GM23248 (cell line): Measurements from ENCODE around the gene GALNT13. TPM values are rescaled to one million over a fixed set of nuclear protein-coding genes. Genes with fewer than 3 reads are reported as not detected.

Source experiments
- DNase-seq: peaks from one replicate; pipeline ENCODE4 v3.0.0-alpha.2; 2015
- H2AFZ ChIP-seq: fragments of 200-600 bp; sonication (generic); 2 replicates; pipeline ENCODE4 v1.6.1; 2016; ENCODE audit warnings: antibody characterized with exemption
- H3F3A ChIP-seq: fragments of 200-600 bp; sonication (generic); 2 replicates; pipeline ENCODE4 v1.6.1; 2016; ENCODE audit warnings: mild to moderate bottlenecking, antibody characterized with exemption, mixed run types; ENCODE audit not compliant: insufficient read depth
- H3K27ac ChIP-seq: fragments of 200-600 bp; sonication (generic); 2 replicates; pipeline ENCODE4 v1.5.1; 2016; ENCODE audit warnings: mild to moderate bottlenecking
- H3K27me3 ChIP-seq: fragments of 200-600 bp; sonication (generic); replicated peaks from 2 replicates; pipeline ENCODE4 v1.6.1; 2016; ENCODE audit warnings: mild to moderate bottlenecking; ENCODE audit not compliant: insufficient read depth
- H3K36me3 ChIP-seq: fragments of 200-600 bp; sonication (generic); 2 replicates; pipeline ENCODE4 v1.6.1; 2016; ENCODE audit warnings: low read depth, mild to moderate bottlenecking
- H3K4me1 ChIP-seq: fragments of 200-600 bp; sonication (generic); 2 replicates; pipeline ENCODE4 v1.6.1; 2016; ENCODE audit warnings: mild to moderate bottlenecking; ENCODE audit not compliant: insufficient read depth
- H3K4me2 ChIP-seq: fragments of 200-600 bp; sonication (generic); one replicate; pipeline ENCODE4 v1.6.1; 2016; ENCODE audit warnings: mild to moderate bottlenecking; ENCODE audit not compliant: unreplicated experiment
- H3K4me3 ChIP-seq: fragments of 200-600 bp; sonication (generic); 2 replicates; pipeline ENCODE4 v1.5.1; 2016; ENCODE audit warnings: mild to moderate bottlenecking
- H3K79me2 ChIP-seq: fragments of 200-600 bp; sonication (generic); 2 replicates; pipeline ENCODE4 v1.6.1; 2016; ENCODE audit warnings: mild to moderate bottlenecking; ENCODE audit not compliant: insufficient read depth
- H3K9ac ChIP-seq: fragments of 200-600 bp; sonication (generic); 2 replicates; pipeline ENCODE4 v1.6.1; 2016; ENCODE audit warnings: mild to moderate bottlenecking
- H3K9me2 ChIP-seq: fragments of 200-600 bp; sonication (generic); 2 replicates; pipeline ENCODE4 v1.6.1; 2016; ENCODE audit warnings: mixed run types, mild to moderate bottlenecking, moderate library complexity; ENCODE audit not compliant: insufficient read depth
- H3K9me3 ChIP-seq: fragments of 200-600 bp; sonication (generic); one replicate; pipeline ENCODE4 v1.6.1; 2017; ENCODE audit warnings: low read depth
- H4K20me1 ChIP-seq: fragments of 200-600 bp; sonication (generic); 2 replicates; pipeline ENCODE4 v1.6.0; 2016; ENCODE audit not compliant: insufficient read depth
- EZH2 ChIP-seq: fragments of 200-600 bp; sonication (generic); IDR thresholded peaks from 2 replicates; pipeline ENCODE4 v1.6.1; 2018; ENCODE audit warnings: antibody characterized with exemption, mild to moderate bottlenecking; ENCODE audit not compliant: insufficient read depth, poor library complexity, severe bottlenecking
- EZH2phosphoT487 ChIP-seq: fragments of 200-600 bp; sonication (generic); IDR thresholded peaks from 2 replicates; pipeline ENCODE4 v1.6.1; 2018; ENCODE audit warnings: antibody characterized with exemption, moderate library complexity, mild to moderate bottlenecking, low read depth; ENCODE audit not compliant: insufficient read depth
- WGBS, 2 experiments: methylation state at CpG; one replicate each; pipeline ENCODE4 v1.1.6; 2015 to 2017; ENCODE audit warnings: low lambda C conversion rate in 2 of 2, low coverage in 1 of 2; ENCODE audit errors: missing lambda C conversion rate in 2 of 2; 5-methylcytosine and 5-hydroxymethylcytosine counted together
- in situ Hi-C: fragments of 300-500 bp; cut with MboI; formaldehyde crosslinking; loops from 2 replicates; pipeline ENCODE4 v1.15.0; 2020
- polyA plus RNA-seq: library from polyadenylated mRNA; unstranded; fragments of >200 nt; fragmentation: Nextera tagmentation; extraction: Ambion mirVana; gene quantifications from 2 replicates; pipeline ENCODE4 v1.2.1, GENCODE V29; 2016
- total RNA-seq: library from RNA; depleted of rRNA; stranded (reverse); fragments of >200 nt; shearing (Covaris generic); gene quantifications from 2 replicates; pipeline ENCODE4 v1.2.3, GENCODE V29; 2014

GALNT13 gene
- total and polyA plus RNA-seq, 2 experiments from 2014 or later, result 0.11 TPM; not detected in 1

DNA sequence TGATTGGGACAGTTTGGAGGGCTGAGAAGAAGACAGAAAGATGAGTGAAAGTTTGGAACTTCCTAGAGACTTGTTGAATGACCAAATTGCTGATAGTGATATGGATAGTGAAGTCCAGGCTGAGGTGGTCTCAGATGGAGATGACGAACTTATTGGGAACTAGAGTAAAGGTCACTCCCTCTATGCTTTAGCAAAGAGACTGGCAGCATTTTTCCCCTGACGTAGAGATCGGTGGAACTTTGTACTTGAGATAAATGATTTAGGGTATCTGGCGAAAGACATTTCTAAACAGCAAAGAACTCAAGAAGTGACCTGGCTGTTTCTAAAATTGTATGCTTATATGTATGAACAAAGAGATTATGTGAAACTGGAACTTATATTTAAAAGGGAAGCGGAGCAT, 605.6 kb downstream of the GALNT13 start:
- no peak overlapping the region for H3K4me2 ChIP-seq
- H4K20me1 ChIP-seq, result no peaks in the 10 kb centered on the region
- H3K9me3 ChIP-seq, result no peaks in the 10 kb centered on the region
- no peak overlapping the region for H3K4me3 ChIP-seq
- no peaks in the 10 kb centered on the region for H3F3A ChIP-seq
- 46 to 56% methylated on average over 5 of the region's 5 CpGs for WGBS, 2 experiments
- no peak overlapping the region for H2AFZ ChIP-seq
- H3K9me2 ChIP-seq, result no peaks in the 10 kb centered on the region
- no peaks in the 10 kb centered on the region for H3K36me3 ChIP-seq
- no peak for TF ChIP-seq EZH2
- TF ChIP-seq EZH2phosphoT487, result no peak
- no peaks in the 10 kb centered on the region for H3K27me3 ChIP-seq
- no peaks in the 10 kb centered on the region for H3K79me2 ChIP-seq
- no peak overlapping the region for H3K9ac ChIP-seq
- no peak for DNase-seq
- in situ Hi-C loops, result no loop called here
- H3K4me1 ChIP-seq, result no peaks in the 10 kb centered on the region
- no peak overlapping the region for H3K27ac ChIP-seq

DNA sequence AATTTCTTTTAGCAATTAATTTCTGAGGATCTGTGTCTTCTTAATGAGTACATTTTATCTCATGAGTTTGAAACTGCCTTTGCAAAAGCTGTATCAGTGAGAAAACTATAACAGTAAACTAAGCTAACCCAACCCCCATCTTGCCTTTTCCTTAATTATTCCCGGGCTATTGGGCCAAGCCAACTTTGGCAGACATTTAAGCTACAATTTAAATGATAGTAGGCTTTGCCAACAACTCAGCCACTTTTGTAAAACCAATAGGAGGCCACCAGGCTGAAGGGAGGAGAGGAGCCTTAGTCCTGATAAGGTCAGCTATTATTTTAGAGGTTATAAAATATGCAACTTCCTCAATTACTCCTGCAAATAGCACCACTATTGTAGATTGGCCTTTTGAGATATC, 608.8 kb downstream of the GALNT13 start:
- no peak for TF ChIP-seq EZH2
- TF ChIP-seq EZH2phosphoT487, result no peak
- no peaks in the 10 kb centered on the region for H3K27me3 ChIP-seq
- H3F3A ChIP-seq, result no peaks in the 10 kb centered on the region
- H3K9ac ChIP-seq, result no peak overlapping the region
- no peak overlapping the region for H3K4me3 ChIP-seq
- no peaks in the 10 kb centered on the region for H3K9me3 ChIP-seq
- H3K79me2 ChIP-seq, result no peaks in the 10 kb centered on the region
- H3K9me2 ChIP-seq, result no peaks in the 10 kb centered on the region
- DNase-seq, result no peak
- no peak overlapping the region for H2AFZ ChIP-seq
- in situ Hi-C loops, result no loop called here
- WGBS, 2 experiments, result 0 to 3% methylated on average over 1 of the region's 1 CpG
- no peak overlapping the region for H3K4me2 ChIP-seq
- no peaks in the 10 kb centered on the region for H4K20me1 ChIP-seq
- H3K27ac ChIP-seq, result no peak overlapping the region
- no peaks in the 10 kb centered on the region for H3K4me1 ChIP-seq
- no peaks in the 10 kb centered on the region for H3K36me3 ChIP-seq

DNA sequence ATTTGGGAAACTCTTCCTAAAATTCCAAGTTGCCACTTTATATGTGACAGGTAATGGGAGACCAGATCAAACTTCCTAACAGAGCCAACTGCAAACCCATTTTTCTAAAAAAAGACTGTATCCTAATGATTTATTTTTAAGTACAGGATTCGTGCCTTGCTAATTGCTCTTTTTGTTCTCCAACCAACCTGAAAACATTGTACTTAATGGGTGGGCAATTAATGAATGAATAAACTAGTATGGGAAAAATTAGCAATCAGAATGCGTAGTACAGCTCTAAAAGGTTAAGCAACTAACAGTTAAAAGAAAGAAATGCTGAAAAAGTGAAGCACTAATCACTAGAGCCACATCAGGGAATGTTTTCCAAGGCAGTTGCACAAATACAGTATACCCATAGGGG, 609.6 kb downstream of the GALNT13 start:
- Histone ChIP-seq H4K20me1 (no peaks in the 10 kb centered on the region), H3K4me3 (no peak overlapping the region), H3K4me2 (no peak overlapping the region), H3K36me3 (no peaks in the 10 kb centered on the region), H3K79me2 (no peaks in the 10 kb centered on the region), H3K27ac (no peak overlapping the region), H3K27me3 (no peaks in the 10 kb centered on the region), H3K9me3 (no peaks in the 10 kb centered on the region), H2AFZ (no peak overlapping the region), H3K4me1 (no peaks in the 10 kb centered on the region), H3K9me2 (no peaks in the 10 kb centered on the region), H3K9ac (no peak overlapping the region), H3F3A (no peaks in the 10 kb centered on the region)
- DNase-seq, result no peak
- in situ Hi-C loops, result no loop called here
- TF ChIP-seq EZH2 (no peak), EZH2phosphoT487 (no peak)
- 13 to 21% methylated on average over 2 of the region's 2 CpGs for WGBS, 2 experiments

DNA sequence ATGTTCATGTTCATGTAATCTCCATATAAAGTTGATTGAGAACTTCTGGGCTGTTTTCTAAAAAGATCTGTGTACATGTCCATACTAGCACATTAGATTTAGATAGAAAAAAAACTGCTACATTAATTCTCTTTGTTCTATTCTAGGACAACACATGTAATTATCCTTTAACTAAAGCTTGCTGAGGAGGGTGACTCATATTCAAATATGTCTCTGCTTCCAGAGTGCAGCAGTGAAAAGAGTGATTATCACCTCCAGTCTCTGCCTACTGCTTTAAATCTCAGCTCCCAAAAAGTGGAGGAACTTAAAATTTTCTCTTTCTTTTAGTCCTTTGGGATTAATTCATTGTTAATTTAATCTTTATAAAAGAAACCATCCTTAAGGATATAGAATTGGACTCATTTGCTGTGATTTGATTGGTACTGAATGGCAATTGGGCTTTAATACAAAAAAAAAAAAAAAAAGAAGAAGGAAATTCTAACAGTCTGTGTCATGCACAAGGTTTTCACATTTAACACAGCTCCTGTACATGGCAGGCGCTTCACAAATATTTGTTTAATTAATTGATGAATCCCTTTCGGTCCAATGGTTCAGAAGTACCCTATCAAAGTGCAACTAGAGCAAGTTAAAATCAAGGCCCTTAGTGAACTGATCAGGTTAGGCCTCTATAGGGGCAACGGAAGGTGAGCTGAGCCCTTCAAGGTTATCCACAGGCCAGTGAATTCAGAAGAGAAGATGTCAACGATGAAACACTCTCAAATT, 612.8 kb downstream of the GALNT13 start:
- H3K9me2 ChIP-seq, result no peaks in the 10 kb centered on the region
- no peak for TF ChIP-seq EZH2phosphoT487
- no peak for TF ChIP-seq EZH2
- H3K4me1 ChIP-seq, result no peaks in the 10 kb centered on the region
- no peaks in the 10 kb centered on the region for H3K9me3 ChIP-seq
- no peaks in the 10 kb centered on the region for H4K20me1 ChIP-seq
- H3K4me2 ChIP-seq, result no peak overlapping the region
- no peaks in the 10 kb centered on the region for H3K36me3 ChIP-seq
- no peak overlapping the region for H3K4me3 ChIP-seq
- no peak for DNase-seq
- no peaks in the 10 kb centered on the region for H3F3A ChIP-seq
- no peak overlapping the region for H3K27ac ChIP-seq
- H2AFZ ChIP-seq, result no peak overlapping the region
- in situ Hi-C loops, result no loop called here
- no peaks in the 10 kb centered on the region for H3K27me3 ChIP-seq
- 37 to 44% methylated on average over 4 of the region's 4 CpGs for WGBS, 2 experiments
- no peaks in the 10 kb centered on the region for H3K79me2 ChIP-seq
- no peak overlapping the region for H3K9ac ChIP-seq
